Measurements from ENCODE around the gene GRWD1. TPM values are rescaled to one million over a fixed set of nuclear protein-coding genes. Genes with fewer than 3 reads are reported as not detected.

Gene GRWD1
- total and polyA plus RNA-seq, 10 of the 15 experiments (the other 5 are each of a cell fraction or from before 2014, with no cell fraction given), result 1.4 to 103 (median 30.7) TPM

DNA sequence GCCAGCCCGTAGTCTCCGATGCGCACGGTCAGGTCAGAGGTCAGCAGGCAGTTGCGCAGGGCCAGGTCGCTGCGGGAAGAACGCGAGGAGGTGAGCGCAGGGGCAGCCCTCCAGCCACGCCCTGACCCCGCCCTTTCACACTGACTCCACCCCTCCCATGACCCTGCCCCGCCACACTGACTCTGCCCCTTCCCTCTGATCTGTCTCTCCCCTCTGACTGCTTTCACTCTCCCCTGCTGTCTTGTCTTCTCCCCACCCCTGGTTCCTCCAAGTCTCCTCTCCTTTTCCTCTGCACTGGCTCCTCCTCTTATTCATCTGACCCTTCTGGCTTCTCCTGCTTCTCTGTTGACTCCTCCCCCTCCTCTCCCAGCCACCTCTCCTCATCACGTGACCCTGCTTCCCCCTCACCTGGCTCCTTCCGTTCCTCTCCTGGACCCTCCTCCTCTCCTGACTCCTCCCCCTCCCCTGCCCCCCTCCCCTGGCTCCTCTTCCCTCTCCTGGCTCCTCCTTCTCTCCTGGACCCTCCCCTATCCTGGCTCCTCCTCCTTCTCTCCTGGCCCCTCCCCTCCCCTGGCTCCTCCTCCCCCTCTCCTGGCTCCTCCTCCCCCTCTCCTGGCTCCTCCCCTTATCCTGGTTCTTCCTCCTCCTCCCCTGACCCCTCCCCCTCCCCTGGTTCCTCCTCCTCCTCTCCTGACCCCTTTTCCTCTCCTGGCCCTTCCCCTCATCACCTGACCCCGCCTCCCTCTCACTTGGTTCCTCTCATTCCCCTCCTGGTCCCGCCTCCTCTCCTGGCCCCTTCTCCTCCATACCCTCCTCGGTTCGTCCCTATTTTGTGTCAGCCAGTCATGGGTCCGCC lies 55.9 kb downstream of the GRWD1 start:
- no peaks in the 10 kb centered on the region for H3K27me3 ChIP-seq (replicated peaks in 1 of 2; ENCODE audit: control insufficient read depth in 2 of 2, insufficient read depth in 2 of 2, low read length in 1 of 2)
- H3K4me3 ChIP-seq, result peak overlapping the region; percentile 53; the same call in 1 of the 2 replicates
- POLR2A ChIA-PET, result interaction anchor here (0.5 to 0.6 kb wide), 4 partner anchors 49 to 908 kb away, joined by 3 to 6 read pairs (median 3); no protein-coding TSS in a partner anchor
- peak overlapping the region; percentile 64 for H2AFZ ChIP-seq (ENCODE audit: control insufficient read depth, low read depth, low read length)
- BruUV-seq (replicated peaks), result no TSS peak
- peaks cover 4% of the 10 kb centered on the region; the same call in 1 of the 2 replicates for H3K4me1 ChIP-seq (ENCODE audit: control insufficient read depth, insufficient read depth, low read length)
- H3K79me2 ChIP-seq (ENCODE audit: control insufficient read depth, insufficient read depth, low read length), result no peaks in the 10 kb centered on the region
- FAIRE-seq (peak; percentile 41), DNase-seq (ENCODE audit: low read depth, low spot score) (peak; percentile 59), ATAC-seq (peak; percentile 85)
- in situ Hi-C loops (cut with MboI) (no loop called here), intact Hi-C loops (cut with micrococcal nuclease; ENCODE audit: unreplicated experiment) (no loop called here)
- SMC1A ChIA-PET (ENCODE audit: uncharacterized antibody, unreplicated experiment), result interaction anchor here (0.8 to 0.9 kb wide), 3 partner anchors 8 to 83 kb away, joined by 3 read pairs; no protein-coding TSS in a partner anchor
- no peaks in the 10 kb centered on the region for H4K20me1 ChIP-seq (ENCODE audit: control insufficient read depth, insufficient read depth)
- H3K27ac ChIP-seq (ENCODE audit: control insufficient read depth, insufficient read depth), result no peak overlapping the region
- no peaks in the 10 kb centered on the region for H3K9me3 ChIP-seq (replicated peaks; ENCODE audit: control insufficient read depth, insufficient read depth, low read length)
- no peaks in the 10 kb centered on the region for H3K36me3 ChIP-seq (ENCODE audit: control insufficient read depth in 2 of 2, insufficient read depth in 2 of 2, low read length in 1 of 2)
- RAD21 ChIA-PET (ENCODE audit: unreplicated experiment), result interaction anchor here (0.8 to 1.2 kb wide), 4 partner anchors 11 to 168 kb away, joined by 3 to 7 read pairs (median 3); no protein-coding TSS in a partner anchor
- no peak overlapping the region for H3K9ac ChIP-seq (ENCODE audit: control insufficient read depth, insufficient read depth, low read length)
- CTCF ChIA-PET, result interaction anchor here (0.7 to 1.4 kb wide), 4 partner anchors 12 to 111 kb away, joined by 3 to 7 read pairs (median 6); partner anchors contain the start of gene KDELR1
- H3K4me2 ChIP-seq (ENCODE audit: control insufficient read depth, insufficient read depth), result peak overlapping the region; percentile 91
- 21% methylated on average over 11 of the region's 20 CpGs for WGBS (ENCODE audit: insufficient coverage, insufficient replicate concordance, low lambda C conversion rate, missing lambda C conversion rate)
- TF ChIP-seq IRF4 (IDR thresholded peaks at IDR 0.05; ENCODE audit: low read depth, low read length) (no peak), EED (IDR thresholded peaks at IDR 0.05; ENCODE audit: low read depth) (no peak), NBN (IDR thresholded peaks at IDR 0.05) (peak; percentile 94), HSF1 (IDR thresholded peaks at IDR 0.05; ENCODE audit: low read depth, low read length) (no peak), FOXM1 (IDR thresholded peaks at IDR 0.05; ENCODE audit: low read depth, low read length) (no peak), MAX (IDR thresholded peaks at IDR 0.05; ENCODE audit: low read depth, low read length) (no peak), DPF2 (IDR thresholded peaks at IDR 0.05) (no peak), POU2F2 (IDR thresholded peaks at IDR 0.05; ENCODE audit: borderline replicate concordance, low read depth, low read length) (no peak), FOS (IDR thresholded peaks at IDR 0.05; ENCODE audit: borderline replicate concordance, extremely low read depth, insufficient read length) (no peak), POLR2AphosphoS2 (IDR thresholded peaks at IDR 0.05; ENCODE audit: low read depth, low read length) (no peak), RELA (IDR thresholded peaks at IDR 0.05; ENCODE audit: borderline replicate concordance, partially characterized antibody) (no peak), RFX5 (IDR thresholded peaks at IDR 0.05; ENCODE audit: low read depth, low read length) (no peak), TBL1XR1 (IDR thresholded peaks at IDR 0.05; ENCODE audit: low read depth, low read length) (no peak), FOXK2 (IDR thresholded peaks at IDR 0.05) (no peak), KAT2A (conservative IDR thresholded peaks at IDR 0.05; ENCODE audit: control insufficient read depth, low read depth, low read length) (no peak), ESRRA (IDR thresholded peaks at IDR 0.05; ENCODE audit: low read length) (no peak), NR2F1 (conservative IDR thresholded peaks at IDR 0.05) (peak; percentile 80), POLR2A (IDR thresholded peaks at IDR 0.05; ENCODE audit: low read depth, low read length) (no peak), EGR1 (IDR thresholded peaks at IDR 0.05; ENCODE audit: borderline replicate concordance in 1 of 2, low read depth in 2 of 2, low read length in 2 of 2) (no peak)
- TF ChIP-seq, protein P1, sequence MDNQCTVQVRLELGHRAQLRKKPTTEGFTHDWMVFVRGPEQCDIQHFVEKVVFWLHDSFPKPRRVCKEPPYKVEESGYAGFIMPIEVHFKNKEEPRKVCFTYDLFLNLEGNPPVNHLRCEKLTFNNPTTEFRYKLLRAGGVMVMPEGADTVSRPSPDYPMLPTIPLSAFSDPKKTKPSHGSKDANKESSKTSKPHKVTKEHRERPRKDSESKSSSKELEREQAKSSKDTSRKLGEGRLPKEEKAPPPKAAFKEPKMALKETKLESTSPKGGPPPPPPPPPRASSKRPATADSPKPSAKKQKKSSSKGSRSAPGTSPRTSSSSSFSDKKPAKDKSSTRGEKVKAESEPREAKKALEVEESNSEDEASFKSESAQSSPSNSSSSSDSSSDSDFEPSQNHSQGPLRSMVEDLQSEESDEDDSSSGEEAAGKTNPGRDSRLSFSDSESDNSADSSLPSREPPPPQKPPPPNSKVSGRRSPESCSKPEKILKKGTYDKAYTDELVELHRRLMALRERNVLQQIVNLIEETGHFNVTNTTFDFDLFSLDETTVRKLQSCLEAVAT (IDR thresholded peaks at IDR 0.05), result 0 out of 2 replicates have a peak, but pooled peaks have one; percentile 52

All from GM12878 (cell line).